GM15510 (cell line): ENCODE results near the gene SCN3A.

ENCODE experiments used
- POLR2A ChIP-seq: IDR thresholded peaks from 3 replicates; pipeline ENCODE4 v1.6.1; 2011; ENCODE audit warnings: borderline replicate concordance; ENCODE audit not compliant: insufficient read length; ENCODE audit errors: extremely low read depth

SCN3A gene

DNA sequence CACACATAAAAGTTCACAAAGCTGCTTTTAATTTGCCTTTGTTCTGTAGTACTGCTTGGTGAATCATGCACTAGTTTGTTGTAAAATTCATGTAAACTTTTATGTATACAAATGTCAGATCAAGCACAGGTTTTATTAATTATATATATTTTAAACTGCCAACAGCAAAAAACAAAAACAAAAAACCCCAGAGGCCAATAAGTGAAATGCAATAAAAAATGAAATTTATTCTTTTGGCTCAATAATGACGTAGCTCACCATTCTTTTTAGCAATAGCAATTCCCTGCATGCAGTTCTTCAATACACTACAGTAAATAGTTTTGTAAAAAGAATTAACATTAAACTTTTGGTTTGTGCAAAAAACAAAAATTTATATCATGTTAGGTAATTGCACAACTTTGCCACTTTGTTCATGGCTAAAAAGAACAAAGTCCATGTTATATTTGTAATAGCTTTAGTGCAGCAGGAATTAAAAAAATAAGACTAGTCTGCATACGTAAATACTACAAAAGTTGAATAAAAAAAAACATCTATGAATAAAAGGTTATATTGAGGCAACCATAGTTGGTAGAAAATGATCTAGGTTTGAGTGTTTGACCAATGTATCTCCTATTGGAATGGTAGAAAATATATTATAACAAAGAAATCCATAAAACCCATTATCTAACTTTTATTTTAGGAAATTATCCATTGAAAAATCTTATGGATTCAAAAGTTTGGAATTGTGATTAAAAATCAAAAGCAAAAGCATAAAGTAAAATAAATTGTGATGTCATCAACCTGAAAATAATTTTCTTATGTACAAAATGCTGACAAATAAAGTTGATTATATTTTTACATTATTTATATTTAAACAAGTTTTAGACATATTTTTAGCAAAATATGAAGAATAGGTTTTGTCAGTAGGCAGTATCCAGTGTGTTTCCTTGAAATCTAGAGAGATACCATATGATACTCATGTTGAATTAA, 115.6 kb downstream of the SCN3A start:
- TF ChIP-seq POLR2A = no peak

DNA sequence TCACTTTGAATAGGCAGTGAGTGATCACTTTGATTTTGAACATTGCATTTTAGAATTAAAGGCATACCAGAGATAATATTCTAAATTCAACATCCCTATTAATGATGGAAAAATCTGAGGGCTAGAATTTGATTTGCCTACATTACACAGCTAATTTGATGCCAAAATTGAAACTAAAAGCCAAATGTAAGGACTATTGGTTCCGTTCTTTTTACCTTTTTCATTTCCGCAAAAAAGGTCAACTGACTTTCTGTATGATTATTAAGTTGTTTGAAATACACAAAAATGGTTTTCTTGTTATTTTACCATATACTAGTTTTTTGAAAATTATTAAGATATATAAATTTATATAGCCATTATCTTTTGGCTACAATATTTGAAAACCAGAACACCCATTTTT, 117.5 kb downstream of the SCN3A start:
- no peak for TF ChIP-seq POLR2A

DNA sequence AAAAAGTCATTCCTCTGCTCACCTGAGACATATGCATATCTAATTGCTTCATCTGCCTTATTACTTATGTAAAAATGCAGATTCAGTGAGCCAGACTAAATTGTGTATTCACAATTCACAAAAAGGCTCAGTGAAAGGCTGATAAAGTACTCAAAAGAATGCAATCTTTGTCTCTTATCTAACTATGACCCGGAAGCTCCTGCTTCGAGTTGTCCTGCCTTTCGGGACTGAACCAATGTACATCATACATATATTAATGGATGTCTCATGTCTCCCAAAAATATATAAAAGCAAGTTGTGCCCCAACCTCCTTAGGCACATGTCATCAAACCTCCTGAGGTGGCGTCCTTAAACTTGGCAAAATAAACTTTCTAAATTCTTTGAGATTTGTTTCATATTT, 120.5 kb downstream of the SCN3A start:
- TF ChIP-seq POLR2A = no peak

DNA sequence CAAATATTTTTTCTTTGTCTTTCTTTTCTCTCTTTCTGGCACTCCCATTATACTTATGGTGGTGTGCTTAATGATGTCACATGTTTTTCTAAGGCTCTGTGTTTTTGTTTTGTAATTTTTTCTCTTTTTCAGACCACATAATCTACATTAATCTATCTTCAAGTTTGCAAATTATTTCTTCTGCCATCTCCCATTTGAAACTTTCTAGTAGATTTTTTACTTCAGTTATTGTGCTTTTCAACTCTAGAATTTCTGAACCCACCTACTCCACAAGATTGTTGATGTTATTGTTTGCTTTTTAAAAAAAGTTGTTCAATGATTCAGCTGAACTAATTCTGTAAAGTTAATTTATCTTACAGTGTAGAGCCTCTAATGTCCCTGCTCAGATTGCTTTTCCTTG, 121.4 kb downstream of the SCN3A start:
- no peak for TF ChIP-seq POLR2A

DNA sequence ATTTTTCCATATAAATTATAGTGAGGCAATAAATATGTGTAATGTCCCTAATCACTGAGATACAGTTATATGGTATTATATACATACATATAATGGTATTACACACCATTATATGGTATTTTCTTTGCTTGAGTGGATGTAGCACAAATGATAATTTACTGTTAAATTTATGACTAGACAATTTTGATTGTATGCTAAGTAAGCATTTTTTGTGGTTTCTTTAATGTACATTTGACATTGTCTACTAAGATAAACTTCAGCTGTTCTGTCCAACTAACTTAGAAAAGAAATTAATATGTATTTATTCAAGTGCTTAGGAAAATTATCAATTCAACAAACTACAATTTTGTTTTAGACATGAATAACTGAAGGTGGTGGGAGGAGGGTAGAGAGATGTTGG, 122.6 kb downstream of the SCN3A start:
- no peak for TF ChIP-seq POLR2A

DNA sequence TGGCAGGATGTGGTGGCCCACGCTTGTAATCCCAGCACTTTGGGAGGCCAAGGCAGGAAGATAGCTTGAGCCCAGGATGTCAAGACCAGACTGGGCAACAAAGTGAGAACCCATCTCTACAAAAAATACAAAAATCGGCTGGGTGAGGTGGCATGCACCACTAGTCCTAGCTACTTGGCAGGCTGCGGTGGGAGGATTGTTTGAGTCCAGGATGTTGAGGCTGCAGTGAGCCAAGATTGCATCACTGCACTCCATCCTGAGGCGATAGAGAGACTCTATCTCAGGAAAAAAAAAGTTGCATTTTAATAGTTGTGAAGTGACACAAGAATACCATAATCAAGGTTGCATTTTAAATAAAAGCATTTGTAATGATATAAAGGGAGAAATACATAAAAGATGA, 124.4 kb downstream of the SCN3A start:
- no peak for TF ChIP-seq POLR2A

DNA sequence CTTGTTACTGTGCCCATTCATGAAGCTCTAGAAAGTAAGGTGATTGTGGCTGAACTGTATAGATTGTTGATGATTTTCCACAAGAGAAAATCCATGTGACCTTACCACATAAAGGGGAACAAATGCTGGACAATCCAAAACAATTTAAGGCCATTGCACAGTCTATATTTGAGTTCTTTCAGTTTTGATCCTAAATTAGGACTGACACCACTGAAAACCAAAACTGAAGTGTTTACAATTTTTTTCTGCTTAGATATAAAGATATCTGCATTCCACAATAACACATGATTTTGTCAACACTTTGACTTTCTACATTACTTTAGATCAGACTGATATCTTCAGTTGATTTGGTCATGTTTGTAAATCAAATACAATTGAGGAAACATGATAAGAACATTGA, 124.9 kb downstream of the SCN3A start:
- no peak for TF ChIP-seq POLR2A

DNA sequence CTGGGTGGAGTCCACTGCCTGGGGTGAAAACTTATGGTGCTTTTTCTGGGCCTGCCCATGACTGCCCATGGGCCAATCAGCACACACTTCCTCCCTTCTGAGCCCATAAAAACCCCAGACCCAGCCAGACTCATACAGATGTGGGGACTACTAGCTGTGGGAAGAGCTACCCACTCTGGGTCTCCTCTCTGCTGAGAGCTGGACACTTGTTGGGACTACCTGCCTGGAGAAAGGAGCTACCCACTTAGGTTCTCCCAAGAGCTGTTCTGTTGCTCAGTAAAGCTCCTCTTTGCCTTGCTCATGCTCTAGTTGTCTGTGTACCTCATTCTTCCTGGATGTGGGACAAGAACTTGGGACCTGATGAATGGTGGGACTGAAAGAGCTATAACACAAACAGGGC, 129.0 kb downstream of the SCN3A start:
- no peak for TF ChIP-seq POLR2A

DNA sequence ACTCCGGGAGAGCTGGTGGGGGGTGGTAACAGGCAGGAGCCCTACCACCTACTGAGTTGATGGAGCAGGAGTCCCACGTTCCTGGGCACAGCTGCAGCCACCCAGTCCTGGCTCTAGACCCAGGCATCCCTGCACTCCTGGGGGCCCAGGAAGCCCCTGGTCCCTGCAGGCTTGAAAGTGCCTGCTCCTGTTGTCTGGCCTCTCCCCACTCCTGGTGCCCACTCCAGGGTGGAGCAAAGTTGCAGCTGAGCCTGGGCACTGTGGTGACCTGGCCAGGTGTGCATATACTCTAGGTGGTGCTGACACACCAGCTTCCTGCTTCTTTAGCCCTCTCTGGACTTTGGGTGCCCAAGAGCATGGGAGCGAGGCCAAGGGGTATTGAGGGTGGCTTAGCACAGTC, 129.5 kb downstream of the SCN3A start:
- no peak for TF ChIP-seq POLR2A

DNA sequence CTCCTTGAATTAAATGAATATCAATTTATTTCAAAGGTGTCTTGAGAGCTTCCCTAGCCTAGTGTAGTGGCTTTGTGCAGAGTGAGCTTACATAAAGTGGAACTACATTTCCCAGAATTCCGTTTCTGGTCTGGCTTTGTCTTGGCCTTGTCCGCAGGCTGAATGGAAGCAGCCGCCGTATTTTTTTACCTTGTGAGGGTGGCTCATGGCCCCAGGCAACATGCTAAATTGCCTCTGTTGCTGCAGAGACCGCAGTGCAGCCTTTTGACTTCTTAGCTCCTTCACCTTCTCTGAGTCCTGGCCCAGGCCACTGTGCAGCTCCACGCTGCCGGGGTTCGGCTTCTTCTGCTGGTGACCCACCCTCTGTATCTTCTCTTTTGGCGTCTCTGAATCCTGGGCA, 133.8 kb downstream of the SCN3A start:
- no peak for TF ChIP-seq POLR2A

DNA sequence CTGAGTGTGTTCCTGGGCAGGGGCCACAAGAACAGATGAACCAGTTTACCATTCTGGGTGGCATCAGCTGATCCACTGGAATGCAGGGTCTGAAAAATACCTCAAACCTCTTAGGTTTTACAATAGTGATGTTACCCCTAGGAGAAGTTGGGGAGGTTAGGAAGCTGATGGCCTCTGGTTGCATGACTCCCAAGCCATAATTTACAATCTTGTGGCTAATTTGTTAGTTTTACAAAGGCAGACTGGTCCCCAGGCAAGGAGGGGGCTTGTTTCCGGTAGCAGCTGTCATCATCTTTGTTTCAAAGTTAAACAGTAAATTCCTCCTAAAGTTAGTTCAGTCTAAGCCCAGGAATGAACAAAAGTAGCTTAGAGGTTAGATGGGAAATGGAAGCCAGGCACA, 134.7 kb downstream of the SCN3A start:
- no peak for TF ChIP-seq POLR2A

DNA sequence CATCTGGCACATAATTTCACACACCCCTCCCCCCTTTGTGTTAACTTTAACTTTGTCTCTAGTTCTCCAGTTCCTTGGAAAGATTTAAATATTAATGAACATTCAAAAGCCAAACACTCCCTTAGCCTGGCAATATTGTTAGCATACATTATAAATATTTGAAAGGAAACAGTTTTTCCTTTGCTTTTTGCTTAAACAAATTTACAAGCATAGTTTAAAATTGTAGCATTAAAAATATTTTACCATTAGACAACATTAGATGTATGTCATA, 135.4 kb downstream of the SCN3A start:
- no peak for TF ChIP-seq POLR2A

DNA sequence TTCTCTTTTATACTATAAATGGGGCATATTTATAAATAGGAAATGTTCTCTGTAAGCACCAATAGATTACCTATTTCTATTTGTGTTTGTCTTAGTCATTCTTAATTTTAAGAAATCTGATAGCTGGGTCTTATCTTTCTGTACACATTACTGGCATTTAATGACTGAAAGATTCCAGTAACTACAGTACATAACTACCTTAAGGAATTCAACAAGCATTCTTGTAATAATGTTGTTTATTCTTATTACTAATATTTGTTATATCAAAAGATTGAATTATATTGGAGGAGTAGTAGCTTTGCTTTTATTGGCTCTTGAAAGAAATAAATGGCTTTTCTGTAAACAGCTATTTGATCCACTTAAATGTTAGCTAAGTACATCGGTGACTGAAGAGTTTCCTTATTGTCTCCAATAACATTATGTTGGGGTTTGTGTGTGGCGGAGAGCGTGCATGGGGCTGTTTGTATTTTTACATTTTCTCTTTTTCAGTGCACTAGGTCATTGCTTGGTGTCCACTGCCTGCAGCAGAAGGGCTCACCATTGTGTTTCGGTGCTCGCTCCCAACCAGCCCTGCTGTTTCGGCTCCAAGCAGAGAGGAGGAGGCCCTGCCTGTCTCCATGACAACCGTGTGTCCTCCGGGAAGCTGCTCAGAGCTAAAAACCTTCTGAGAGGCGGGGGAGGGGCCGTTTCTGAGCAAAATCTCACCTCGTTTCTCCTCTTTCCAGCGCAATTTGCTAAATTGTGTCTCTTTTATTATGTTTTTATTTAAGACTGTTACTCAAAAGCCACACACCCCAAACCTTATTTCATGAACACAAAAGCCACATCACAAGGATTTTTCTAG, 136.0 kb downstream of the SCN3A start:
- TF ChIP-seq POLR2A = no peak

DNA sequence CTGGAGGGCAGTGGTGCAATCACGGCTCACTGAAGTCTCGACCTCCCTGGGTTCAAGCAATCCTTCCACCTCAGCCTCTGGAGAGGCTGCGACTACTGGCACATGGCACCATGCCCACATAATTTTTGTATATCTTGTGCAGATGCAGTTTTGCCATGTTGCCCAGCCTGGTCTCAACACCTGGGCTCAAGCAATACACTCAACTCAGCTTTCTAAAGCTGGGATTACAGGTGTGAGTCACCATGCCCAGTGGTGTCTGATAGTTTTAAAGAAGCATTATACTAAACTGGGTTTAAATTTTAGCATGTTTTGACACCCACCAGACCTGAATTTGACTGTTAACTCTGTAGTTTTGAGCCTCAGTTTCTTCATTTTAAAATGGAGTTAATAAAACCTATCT, 139.1 kb downstream of the SCN3A start:
- no peak for TF ChIP-seq POLR2A

DNA sequence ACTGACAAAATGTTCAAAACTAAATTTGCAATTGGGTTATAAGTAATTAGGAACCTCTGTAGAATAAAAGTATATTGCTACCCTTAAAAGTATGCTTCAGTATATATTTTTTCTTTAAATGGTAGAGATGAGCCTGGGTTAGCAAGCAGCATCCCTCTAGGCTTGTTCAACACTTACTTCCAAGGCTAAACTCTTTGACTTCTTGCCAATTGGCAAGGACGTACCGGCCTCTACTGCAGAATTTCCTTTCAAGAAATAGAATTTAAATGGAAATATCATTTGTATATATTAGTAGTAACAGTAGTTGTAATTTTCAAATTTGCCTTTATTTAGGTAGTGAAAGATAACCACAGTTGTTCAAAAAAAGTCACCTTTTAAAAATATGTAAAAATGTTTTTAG, 143.4 kb downstream of the SCN3A start:
- TF ChIP-seq POLR2A = no peak

DNA sequence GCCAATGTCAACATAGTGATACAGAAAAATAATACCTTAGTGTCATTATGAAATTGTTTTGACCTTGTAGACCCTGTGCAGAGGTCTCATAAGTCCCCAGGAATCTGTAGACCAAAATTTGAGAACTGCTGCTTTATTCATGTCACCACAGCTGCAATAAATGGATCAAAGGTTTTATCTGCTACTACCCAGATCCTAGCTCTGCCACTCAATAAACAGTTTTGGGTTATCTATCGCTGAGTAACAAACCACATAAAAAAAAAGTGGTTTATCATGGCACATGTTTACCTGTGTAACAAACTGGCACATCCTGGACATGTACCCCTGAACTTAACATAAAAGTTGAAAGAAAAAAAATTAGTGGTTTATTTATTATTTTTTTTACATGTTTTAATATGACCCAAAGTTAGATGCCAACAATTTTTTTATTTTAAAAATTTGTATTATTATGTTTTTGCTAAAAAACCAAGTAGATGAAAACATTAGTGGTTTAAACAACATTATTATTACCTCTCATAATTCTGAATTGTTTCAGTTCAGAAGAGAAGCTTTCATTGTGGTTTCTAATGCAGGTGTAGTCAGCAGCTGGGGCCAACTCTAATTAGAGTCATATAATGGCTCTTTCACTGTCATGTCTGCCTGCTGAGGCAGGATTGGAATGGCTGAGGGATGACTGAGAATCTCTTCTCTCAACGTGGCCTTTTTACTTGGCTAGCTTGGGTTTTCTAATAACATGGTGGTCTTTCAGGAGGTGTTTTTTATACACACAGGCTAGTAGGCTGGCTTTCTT, 145.2 kb downstream of the SCN3A start:
- TF ChIP-seq POLR2A = no peak

DNA sequence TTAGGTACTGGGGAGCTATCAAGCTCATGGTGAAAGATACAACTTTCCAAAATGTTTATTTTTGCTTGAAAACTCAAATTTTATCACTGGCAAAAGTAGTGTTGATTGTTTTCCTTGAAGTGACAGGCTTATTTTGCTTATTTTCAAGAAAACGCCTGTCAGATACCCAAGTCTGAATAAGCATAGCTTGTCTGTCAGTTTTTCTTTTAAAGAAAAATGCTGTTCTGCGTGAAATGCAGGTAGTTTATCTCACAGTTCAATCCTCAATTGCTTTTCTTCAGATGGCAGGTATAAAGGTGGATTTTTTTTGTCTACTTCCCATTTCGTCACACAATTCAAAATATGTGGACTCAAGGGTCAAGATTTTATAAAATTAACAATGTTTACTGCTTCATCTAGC, 145.9 kb downstream of the SCN3A start:
- TF ChIP-seq POLR2A = no peak
